ENCODE data around the gene GNAI2. TPM values are rescaled to one million over a fixed set of nuclear protein-coding genes. Genes with fewer than 3 reads are reported as not detected.
A peak's percentile ranks its signal among the peaks of the same experiment; 100 is the strongest.

GNAI2 gene
- total RNA-seq, 4 donors from 2014 or later: 123 to 325 (median 173) TPM

DNA sequence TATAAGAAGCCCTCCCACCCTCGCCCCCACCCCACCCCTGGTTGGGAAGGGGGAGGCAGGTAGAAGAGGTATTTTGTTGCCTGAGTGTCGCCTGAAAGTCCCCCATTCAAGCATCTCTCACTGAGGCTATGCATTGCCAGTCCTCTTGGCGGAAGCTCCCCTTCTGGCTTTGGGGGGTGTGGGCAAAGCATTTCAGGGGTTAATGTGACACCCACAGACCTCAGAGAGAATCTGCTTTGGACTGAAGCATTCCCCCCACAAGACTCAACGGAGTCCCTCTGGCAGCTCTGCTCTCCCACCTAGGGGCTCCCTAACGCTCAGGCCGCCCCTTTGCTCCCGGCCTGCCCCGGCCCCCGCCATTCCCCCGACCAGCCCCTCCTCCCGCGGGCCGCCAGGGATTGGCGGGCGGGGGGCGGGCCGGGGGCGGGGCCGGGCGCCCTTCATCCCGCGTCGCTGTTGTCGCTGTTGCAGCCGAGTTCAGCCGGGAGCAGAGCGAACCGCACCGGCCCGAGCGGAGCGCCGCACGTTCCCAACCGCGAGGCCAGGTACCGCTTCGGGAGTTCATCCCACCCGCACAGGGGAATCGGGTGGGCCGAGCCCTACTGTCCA lies 31.1 kb upstream of the GNAI2 start, which contains the start of gene SLC38A3:
SLC38A3 (plus strand) TSS at position 468 of the 609 bp plus-strand sequence. CDS start 8,929 bp downstream, outside the sequence.
- Histone ChIP-seq H3K9me3 (no peaks in the 10 kb centered on the region), H3K4me1 (peaks cover 0 to 13% of the 10 kb centered on the region in 2 donors), H3K36me3 (no peaks in the 10 kb centered on the region), H3K4me3 (peak within 1 kb of the TSS; percentile 30 to 42), H3K27me3 (peaks cover 14 to 17% of the 10 kb centered on the region in 2 donors), H3K27ac (no peak within 1 kb of the TSS)
- intact Hi-C loops (cut with DNase I; ENCODE audit: low total_unique reads): no loop called here
- no peak for TF ChIP-seq POLR2A (IDR thresholded peaks at IDR 0.05)
- TF ChIP-seq, protein P1, sequence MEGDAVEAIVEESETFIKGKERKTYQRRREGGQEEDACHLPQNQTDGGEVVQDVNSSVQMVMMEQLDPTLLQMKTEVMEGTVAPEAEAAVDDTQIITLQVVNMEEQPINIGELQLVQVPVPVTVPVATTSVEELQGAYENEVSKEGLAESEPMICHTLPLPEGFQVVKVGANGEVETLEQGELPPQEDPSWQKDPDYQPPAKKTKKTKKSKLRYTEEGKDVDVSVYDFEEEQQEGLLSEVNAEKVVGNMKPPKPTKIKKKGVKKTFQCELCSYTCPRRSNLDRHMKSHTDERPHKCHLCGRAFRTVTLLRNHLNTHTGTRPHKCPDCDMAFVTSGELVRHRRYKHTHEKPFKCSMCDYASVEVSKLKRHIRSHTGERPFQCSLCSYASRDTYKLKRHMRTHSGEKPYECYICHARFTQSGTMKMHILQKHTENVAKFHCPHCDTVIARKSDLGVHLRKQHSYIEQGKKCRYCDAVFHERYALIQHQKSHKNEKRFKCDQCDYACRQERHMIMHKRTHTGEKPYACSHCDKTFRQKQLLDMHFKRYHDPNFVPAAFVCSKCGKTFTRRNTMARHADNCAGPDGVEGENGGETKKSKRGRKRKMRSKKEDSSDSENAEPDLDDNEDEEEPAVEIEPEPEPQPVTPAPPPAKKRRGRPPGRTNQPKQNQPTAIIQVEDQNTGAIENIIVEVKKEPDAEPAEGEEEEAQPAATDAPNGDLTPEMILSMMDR (IDR thresholded peaks at IDR 0.05): no peak
- DNase-seq: no peak

- H3K27me3 ChIP-seq: peaks cover 14 to 17% of the 10 kb centered on the region in 2 donors
Observed at GRCh38 chr3:50205413-50206276, 30.4 kb upstream of the GNAI2 start.

GRCh38 chr3:50207359-50208042 lies 28.5 kb upstream of the GNAI2 start:
- no peak overlapping the region for H3K27ac ChIP-seq
- TF ChIP-seq, protein P1 (IDR thresholded peaks at IDR 0.05): no peak
- no peak for TF ChIP-seq POLR2A (IDR thresholded peaks at IDR 0.05)

More at GRCh38 chr3:50205413-50206276, 30.4 kb upstream of the GNAI2 start:
- Histone ChIP-seq H3K9me3 (no peaks in the 10 kb centered on the region), H3K36me3 (no peaks in the 10 kb centered on the region), H3K4me1 (peaks cover 0 to 13% of the 10 kb centered on the region in 2 donors), H3K27ac (no peak overlapping the region), H3K4me3 (peak overlapping the region; percentile 30 to 42)
- no peak for DNase-seq
- intact Hi-C loops (cut with DNase I; ENCODE audit: low total_unique reads): no loop called here
- TF ChIP-seq, protein P1 (IDR thresholded peaks at IDR 0.05): no peak
- TF ChIP-seq POLR2A (IDR thresholded peaks at IDR 0.05): no peak

DNA sequence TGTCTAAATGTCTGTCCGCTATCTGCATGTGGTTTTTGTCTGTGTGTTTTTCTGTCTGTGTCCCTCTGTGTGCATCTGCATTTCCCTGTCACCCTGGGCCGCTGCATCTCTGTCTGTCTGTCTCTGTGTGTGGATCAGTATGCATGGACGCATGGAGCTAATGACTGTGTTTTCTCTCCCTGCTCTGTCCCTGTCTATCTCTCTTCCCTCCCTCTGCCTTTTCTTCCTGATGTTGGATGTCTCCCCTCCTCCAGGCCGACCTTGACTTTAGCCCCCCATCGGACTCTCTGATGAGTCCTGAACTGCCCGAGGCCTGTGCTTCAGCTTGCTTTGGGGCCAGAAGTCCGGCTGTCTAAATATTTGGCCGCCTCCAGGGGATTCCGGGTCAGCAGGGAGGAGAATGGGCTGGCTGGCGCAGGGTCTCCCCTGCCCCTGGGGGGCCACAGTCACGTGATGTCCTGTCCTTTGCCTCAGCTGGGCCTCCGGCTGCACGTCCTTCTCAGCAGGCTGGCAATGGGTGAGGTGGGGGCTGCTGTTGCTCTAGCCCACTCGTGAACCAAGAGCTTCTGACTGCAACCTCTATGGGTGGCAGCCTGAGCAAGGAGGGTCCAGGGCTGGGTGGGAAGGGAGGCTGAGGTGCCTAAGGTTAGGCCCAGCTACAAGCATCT lies 27.2 kb upstream of the GNAI2 start:
- TF ChIP-seq POLR2A (IDR thresholded peaks at IDR 0.05): no peak
- TF ChIP-seq, protein P1 (IDR thresholded peaks at IDR 0.05): no peak
- no peak overlapping the region for H3K27ac ChIP-seq
- no peak for DNase-seq

More at GRCh38 chr3:50207359-50208042, 28.5 kb upstream of the GNAI2 start:
- Histone ChIP-seq H3K9me3 (no peaks in the 10 kb centered on the region), H3K4me3 (no peak overlapping the region), H3K4me1 (peaks cover 0 to 13% of the 10 kb centered on the region in 2 donors), H3K36me3 (no peaks in the 10 kb centered on the region), H3K27me3 (peaks cover 14 to 17% of the 10 kb centered on the region in 2 donors)
- no peak for DNase-seq
- intact Hi-C loops (cut with DNase I; ENCODE audit: low total_unique reads): no loop called here

More for the DNA sequence above, 27.2 kb upstream of the GNAI2 start:
- peaks cover 13 to 14% of the 10 kb centered on the region in 2 donors for H3K27me3 ChIP-seq
- intact Hi-C loops (cut with DNase I; ENCODE audit: low total_unique reads): no loop called here
- H3K36me3 ChIP-seq: no peaks in the 10 kb centered on the region
- H3K4me1 ChIP-seq: peaks cover 0 to 13% of the 10 kb centered on the region in 2 donors
- no peak overlapping the region for H3K4me3 ChIP-seq
- H3K9me3 ChIP-seq: no peaks in the 10 kb centered on the region
